GM23338 (cell line): ENCODE measurements around the gene CLDN2. TPM values are rescaled to one million over a fixed set of nuclear protein-coding genes. Genes with fewer than 3 reads are reported as not detected.

ENCODE experiments used
- ATAC-seq: fragments of 200-7000 bp; cut with Tn5 transposase; 3 replicates; pipeline ENCODE4 v1.9.1; 2020
- DNase-seq: peaks from one replicate; pipeline ENCODE4 v3.0.0-alpha.2; 2015; ENCODE audit warnings: low spot score
- H2AFZ ChIP-seq: fragments of 200-600 bp; sonication (generic); 2 replicates; pipeline ENCODE4 v1.8.0; 2016; ENCODE audit warnings: antibody characterized with exemption, mild to moderate bottlenecking, moderate library complexity
- H3F3A ChIP-seq: fragments of 200-600 bp; sonication (generic); replicated peaks from 2 replicates; pipeline ENCODE4 v1.8.0; 2017; ENCODE audit warnings: antibody characterized with exemption, mixed run types, low read depth
- H3K27ac ChIP-seq: fragments of 200-600 bp; sonication (generic); 2 replicates; pipeline ENCODE4 v1.6.1; 2016; ENCODE audit warnings: low read depth
- H3K27me3 ChIP-seq: fragments of 200-600 bp; sonication (generic); 2 replicates; pipeline ENCODE4 v1.8.0; 2016; ENCODE audit warnings: mild to moderate bottlenecking, mixed run types, moderate library complexity; ENCODE audit not compliant: insufficient read depth
- H3K36me3 ChIP-seq: fragments of 200-600 bp; sonication (generic); 2 replicates; pipeline ENCODE4 v1.8.0; 2016; ENCODE audit warnings: mild to moderate bottlenecking; ENCODE audit not compliant: insufficient read depth
- H3K4me1 ChIP-seq: fragments of 200-600 bp; sonication (generic); 2 replicates; pipeline ENCODE4 v1.8.0; 2016; ENCODE audit warnings: mild to moderate bottlenecking, moderate library complexity; ENCODE audit not compliant: insufficient read depth
- H3K4me2 ChIP-seq: fragments of 200-600 bp; sonication (generic); 2 replicates; pipeline ENCODE4 v1.7.1; 2017; ENCODE audit warnings: mixed run types
- H3K4me3 ChIP-seq: fragments of 200-600 bp; sonication (generic); 2 replicates; pipeline ENCODE4 v1.6.1; 2016; ENCODE audit warnings: mixed run types
- H3K79me2 ChIP-seq: fragments of 200-600 bp; sonication (generic); replicated peaks from 2 replicates; pipeline ENCODE4 v1.8.0; 2017; ENCODE audit warnings: mild to moderate bottlenecking; ENCODE audit not compliant: insufficient read depth
- H3K9me2 ChIP-seq: fragments of 200-600 bp; sonication (generic); 2 replicates; pipeline ENCODE4 v1.8.0; 2017; ENCODE audit not compliant: insufficient read depth
- H4K20me1 ChIP-seq: fragments of 200-600 bp; sonication (generic); replicated peaks from 2 replicates; pipeline ENCODE4 v1.8.0; 2017; ENCODE audit warnings: mild to moderate bottlenecking; ENCODE audit not compliant: insufficient read depth
- H3K27ac Mint-ChIP-seq: 2 replicates; pipeline ENCODE4 v1.8.0; 2020; ENCODE audit warnings: inconsistent platforms, mild to moderate bottlenecking, moderate library complexity, mixed read lengths
- H3K27me3 Mint-ChIP-seq: 3 replicates; pipeline ENCODE4 v1.8.0; 2022; ENCODE audit warnings: low read depth, mild to moderate bottlenecking, moderate library complexity, mixed read lengths, inconsistent platforms; ENCODE audit not compliant: insufficient read depth, poor library complexity
- H3K36me3 Mint-ChIP-seq: 3 replicates; pipeline ENCODE4 v1.8.0; 2021; ENCODE audit warnings: low read depth, mild to moderate bottlenecking, inconsistent platforms, moderate library complexity, mixed read lengths
- H3K4me1 Mint-ChIP-seq: 3 replicates; pipeline ENCODE4 v1.8.0; 2020; ENCODE audit warnings: mild to moderate bottlenecking, inconsistent platforms, mixed read lengths
- H3K4me3 Mint-ChIP-seq: 3 replicates; pipeline ENCODE4 v1.8.0; 2021; ENCODE audit warnings: moderate library complexity, mild to moderate bottlenecking, inconsistent platforms, mixed read lengths
- H3K9me3 Mint-ChIP-seq: 3 replicates; pipeline ENCODE4 v1.8.0; 2020; ENCODE audit warnings: moderate library complexity, mild to moderate bottlenecking, inconsistent platforms, mixed read lengths
- CREB1 ChIP-seq: fragments of 250-450 bp; sonication (Bioruptor Pico); IDR thresholded peaks from 2 replicates; pipeline ENCODE4 v1.5.0; 2020; ENCODE audit warnings: low read depth, mild to moderate bottlenecking, moderate library complexity
- CTCF ChIP-seq, 2 experiments: fragments of 200-600 bp in 1 of 2; sonication (generic) in 1 of 2; conservative IDR thresholded peaks; 2 replicates each; pipeline versions ENCODE4 v1.5.1 to v1.6.1; 2016 to 2017; ENCODE audit warnings: antibody characterized with exemption in 2 of 2, low read depth in 2 of 2, mild to moderate bottlenecking in 2 of 2, moderate library complexity in 1 of 2
- ETS1 ChIP-seq: IDR thresholded peaks from 2 replicates; pipeline ENCODE4 v1.6.1; 2016; ENCODE audit warnings: antibody characterized with exemption
- EZH2phosphoT487 ChIP-seq: fragments of 200-600 bp; sonication (generic); IDR thresholded peaks from one replicate; pipeline ENCODE4 v1.8.1; 2018; ENCODE audit warnings: antibody characterized with exemption; ENCODE audit not compliant: unreplicated experiment
- JUNB ChIP-seq: IDR thresholded peaks from one replicate; pipeline ENCODE4 v1.6.1; 2016; ENCODE audit warnings: antibody characterized with exemption; ENCODE audit not compliant: unreplicated experiment
- NANOG ChIP-seq: IDR thresholded peaks from 2 replicates; pipeline ENCODE4 v1.6.1; 2016; ENCODE audit warnings: antibody characterized with exemption, borderline replicate concordance
- POLR2AphosphoS5 ChIP-seq: IDR thresholded peaks from 2 replicates; pipeline ENCODE4 v1.6.1; 2016; ENCODE audit warnings: antibody characterized with exemption, low read depth
- STAT1 ChIP-seq: IDR thresholded peaks from one replicate; pipeline ENCODE4 v1.6.1; 2016; ENCODE audit warnings: antibody characterized with exemption; ENCODE audit not compliant: unreplicated experiment
- ZNF114 ChIP-seq: fragments of 250-450 bp; sonication (Bioruptor Pico); IDR thresholded peaks from 2 replicates; pipeline ENCODE4 v1.5.0; 2020; ENCODE audit warnings: mild to moderate bottlenecking, moderate library complexity
- ZNF331 ChIP-seq: fragments of 250-450 bp; sonication (Bioruptor Pico); IDR thresholded peaks from 2 replicates; pipeline ENCODE4 v1.5.0; 2020; ENCODE audit warnings: low read depth, mild to moderate bottlenecking, moderate library complexity
- ZNF462 ChIP-seq: fragments of 250-450 bp; sonication (Bioruptor Pico); IDR thresholded peaks from 2 replicates; pipeline ENCODE4 v1.5.0; 2020; ENCODE audit warnings: mild to moderate bottlenecking, moderate library complexity
- polyA plus RNA-seq: library from polyadenylated mRNA; unstranded; fragments of >200 nt; fragmentation: Nextera tagmentation; extraction: Ambion mirVana; gene quantifications from 2 replicates; pipeline ENCODE4 v1.2.1, GENCODE V29; 2016
- total RNA-seq: library from RNA; depleted of rRNA; stranded (reverse); fragments of >200 nt; shearing (Covaris generic); gene quantifications from 2 replicates; pipeline ENCODE4 v1.2.3, GENCODE V29; 2014

Gene CLDN2
- total and polyA plus RNA-seq, 2 experiments from 2014 or later, result not detected

- no peak for TF ChIP-seq ETS1
These were observed 16.8 kb upstream of the CLDN2 start, which contains the start of gene RIPPLY1 (continued) for GRCh38 chrX:106903291-106903824.

GRCh38 chrX:106903856-106904528 lies 16.2 kb upstream of the CLDN2 start:
- peaks cover 1% of the 10 kb centered on the region for H3K27me3 Mint-ChIP-seq
- Histone ChIP-seq H4K20me1 (no peaks in the 10 kb centered on the region), H3K27ac (no peak overlapping the region), H3K36me3 (no peaks in the 10 kb centered on the region), H3K4me1 (no peaks in the 10 kb centered on the region), H3K27me3 (no peaks in the 10 kb centered on the region), H2AFZ (no peak overlapping the region), H3K4me3 (no peak overlapping the region), H3K4me2 (no peak overlapping the region), H3K9me2 (no peaks in the 10 kb centered on the region), H3K79me2 (no peaks in the 10 kb centered on the region), H3F3A (no peaks in the 10 kb centered on the region)
- H3K27ac Mint-ChIP-seq, result no peak overlapping the region
- H3K9me3 Mint-ChIP-seq, result no peaks in the 10 kb centered on the region
- ATAC-seq, result no peak
- no peaks in the 10 kb centered on the region for H3K36me3 Mint-ChIP-seq
- H3K4me3 Mint-ChIP-seq, result no peak overlapping the region
- no peak for DNase-seq
- peaks cover 3% of the 10 kb centered on the region; the same call in 2 of the 3 replicates for H3K4me1 Mint-ChIP-seq
- TF ChIP-seq STAT1, result no peak
- no peak for TF ChIP-seq JUNB
- TF ChIP-seq ZNF114, result no peak
- no peak for TF ChIP-seq ZNF331 (CRISPR knock-in tag)
- no peak for TF ChIP-seq CTCF (conservative IDR thresholded peaks at IDR 0.05; ENCODE audit: low read depth in 2 of 2)
- TF ChIP-seq CREB1 (CRISPR knock-in tag), result no peak
- TF ChIP-seq NANOG, result no peak
- no peak for TF ChIP-seq ETS1
- no peak for TF ChIP-seq ZNF462 (CRISPR knock-in tag)
- no peak for TF ChIP-seq EZH2phosphoT487
- no peak for TF ChIP-seq POLR2AphosphoS5
